PFSK-1 (cell line): ENCODE results near the gene ATP10A.

Source experiments
- SIN3A ChIP-seq: IDR thresholded peaks from 2 replicates; pipeline ENCODE4 v1.6.1; 2012; ENCODE audit warnings: mild to moderate bottlenecking, low read length, moderate library complexity, borderline replicate concordance; ENCODE audit not compliant: insufficient read depth
- TF ChIP-seq, protein P1 (sequence below), 2 experiments: IDR thresholded peaks; 2 replicates each; pipeline versions ENCODE4 v1.6.1 to v1.8.0; 2011 to 2012; ENCODE audit warnings: low read depth in 2 of 2, low read length in 2 of 2, control low read depth in 1 of 2, inconsistent platforms in 1 of 2, mild to moderate bottlenecking in 1 of 2, moderate library complexity in 1 of 2; ENCODE audit not compliant: insufficient read depth in 1 of 2

DNA sequence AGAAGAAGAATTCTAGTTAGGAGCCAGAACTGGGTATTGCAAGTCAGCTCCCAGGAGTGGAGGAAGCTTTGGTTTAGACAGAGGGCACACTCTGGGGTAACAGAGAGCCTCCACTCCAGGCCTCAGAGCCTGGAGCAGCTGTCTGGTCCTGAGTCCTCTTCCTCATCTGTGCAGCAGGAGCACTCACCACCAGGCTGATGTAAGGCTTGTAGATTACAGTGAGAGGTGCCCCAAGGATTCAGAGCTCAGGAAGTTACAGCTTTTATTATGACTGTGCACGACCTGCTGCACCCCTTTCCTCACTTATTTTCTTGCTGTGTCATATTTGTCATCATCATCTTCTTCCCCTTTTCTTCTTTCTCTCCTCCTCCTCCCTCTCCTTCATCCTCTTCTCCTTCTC, 210.4 kb downstream of the ATP10A start:
- TF ChIP-seq, protein P1, sequence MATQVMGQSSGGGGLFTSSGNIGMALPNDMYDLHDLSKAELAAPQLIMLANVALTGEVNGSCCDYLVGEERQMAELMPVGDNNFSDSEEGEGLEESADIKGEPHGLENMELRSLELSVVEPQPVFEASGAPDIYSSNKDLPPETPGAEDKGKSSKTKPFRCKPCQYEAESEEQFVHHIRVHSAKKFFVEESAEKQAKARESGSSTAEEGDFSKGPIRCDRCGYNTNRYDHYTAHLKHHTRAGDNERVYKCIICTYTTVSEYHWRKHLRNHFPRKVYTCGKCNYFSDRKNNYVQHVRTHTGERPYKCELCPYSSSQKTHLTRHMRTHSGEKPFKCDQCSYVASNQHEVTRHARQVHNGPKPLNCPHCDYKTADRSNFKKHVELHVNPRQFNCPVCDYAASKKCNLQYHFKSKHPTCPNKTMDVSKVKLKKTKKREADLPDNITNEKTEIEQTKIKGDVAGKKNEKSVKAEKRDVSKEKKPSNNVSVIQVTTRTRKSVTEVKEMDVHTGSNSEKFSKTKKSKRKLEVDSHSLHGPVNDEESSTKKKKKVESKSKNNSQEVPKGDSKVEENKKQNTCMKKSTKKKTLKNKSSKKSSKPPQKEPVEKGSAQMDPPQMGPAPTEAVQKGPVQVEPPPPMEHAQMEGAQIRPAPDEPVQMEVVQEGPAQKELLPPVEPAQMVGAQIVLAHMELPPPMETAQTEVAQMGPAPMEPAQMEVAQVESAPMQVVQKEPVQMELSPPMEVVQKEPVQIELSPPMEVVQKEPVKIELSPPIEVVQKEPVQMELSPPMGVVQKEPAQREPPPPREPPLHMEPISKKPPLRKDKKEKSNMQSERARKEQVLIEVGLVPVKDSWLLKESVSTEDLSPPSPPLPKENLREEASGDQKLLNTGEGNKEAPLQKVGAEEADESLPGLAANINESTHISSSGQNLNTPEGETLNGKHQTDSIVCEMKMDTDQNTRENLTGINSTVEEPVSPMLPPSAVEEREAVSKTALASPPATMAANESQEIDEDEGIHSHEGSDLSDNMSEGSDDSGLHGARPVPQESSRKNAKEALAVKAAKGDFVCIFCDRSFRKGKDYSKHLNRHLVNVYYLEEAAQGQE (IDR thresholded peaks at IDR 0.05; ENCODE audit: insufficient read depth in 1 of 2, low read depth in 2 of 2, low read length in 2 of 2), result no peak
- no peak for TF ChIP-seq SIN3A
